GM06990 (cell line): ENCODE results near the gene EBF3.

Experiments
- DNase-seq: peaks from one replicate; pipeline ENCODE4 v3.0.0-alpha.2; 2011; ENCODE audit not compliant: insufficient read length; ENCODE audit errors: extremely low read depth
- H3K27me3 ChIP-seq: replicated peaks from 2 replicates; pipeline ENCODE4 v1.6.0; 2011; ENCODE audit warnings: low read length; ENCODE audit not compliant: control insufficient read depth, insufficient read depth
- H3K36me3 ChIP-seq: 2 replicates; pipeline ENCODE4 v1.5.1; 2011; ENCODE audit warnings: low read length; ENCODE audit not compliant: control insufficient read depth, insufficient read depth
- H3K4me3 ChIP-seq: replicated peaks from 2 replicates; pipeline ENCODE4 v1.5.1; 2011; ENCODE audit warnings: low read depth, mild to moderate bottlenecking, control low read depth, low read length
- CTCF ChIP-seq: IDR thresholded peaks from 2 replicates; pipeline ENCODE4 v1.5.1; 2011; ENCODE audit warnings: low read length, control low read depth, mild to moderate bottlenecking, inconsistent platforms; ENCODE audit not compliant: insufficient read depth, poor library complexity, severe bottlenecking

Gene EBF3

GRCh38 chr10:129973674-129974059 lies 9.6 kb upstream of the EBF3 start:
- Histone ChIP-seq H3K27me3 (no peaks in the 10 kb centered on the region), H3K36me3 (no peaks in the 10 kb centered on the region), H3K4me3 (no peak overlapping the region)
- TF ChIP-seq CTCF = no peak
- no peak for DNase-seq

GRCh38 chr10:129972966-129973673 lies 9.0 kb upstream of the EBF3 start:
- no peak overlapping the region for H3K4me3 ChIP-seq
- DNase-seq = no peak
- H3K36me3 ChIP-seq = no peaks in the 10 kb centered on the region
- H3K27me3 ChIP-seq = no peaks in the 10 kb centered on the region
- TF ChIP-seq CTCF = no peak

- no peak for TF ChIP-seq CTCF
- DNase-seq = no peak
- no peaks in the 10 kb centered on the region for H3K36me3 ChIP-seq
- no peaks in the 10 kb centered on the region for H3K27me3 ChIP-seq
- H3K4me3 ChIP-seq = no peak overlapping the region
Observed at GRCh38 chr10:129972145-129972965, 8.3 kb upstream of the EBF3 start.

GRCh38 chr10:129971381-129972144 lies 7.5 kb upstream of the EBF3 start:
- Histone ChIP-seq H3K27me3 (no peaks in the 10 kb centered on the region), H3K4me3 (no peak overlapping the region), H3K36me3 (no peaks in the 10 kb centered on the region)
- no peak for TF ChIP-seq CTCF
- peak; percentile 63 for DNase-seq

GRCh38 chr10:129970465-129971364 lies 6.6 kb upstream of the EBF3 start:
- no peaks in the 10 kb centered on the region; the same call in 1 of the 2 replicates for H3K27me3 ChIP-seq

More at GRCh38 chr10:129970465-129971364, 6.6 kb upstream of the EBF3 start:
- no peak overlapping the region for H3K4me3 ChIP-seq
- no peak for DNase-seq
- no peak for TF ChIP-seq CTCF
- H3K36me3 ChIP-seq = no peaks in the 10 kb centered on the region
